AG09309 (cell line): ENCODE data around the gene SORBS2.
A peak's percentile ranks its signal among the peaks of the same experiment; 100 is the strongest.

Experiments used
- DNase-seq: peaks from one replicate; pipeline ENCODE4 v3.0.0-alpha.2; 2010; ENCODE audit warnings: low read depth
- H3K4me3 ChIP-seq: 2 replicates; pipeline ENCODE4 v1.5.1; 2011; ENCODE audit warnings: mild to moderate bottlenecking, low read depth, low read length, moderate library complexity; ENCODE audit not compliant: control insufficient read depth
- TF ChIP-seq, protein P1 (sequence below): IDR thresholded peaks from 2 replicates; pipeline ENCODE4 v1.5.1; 2011; ENCODE audit warnings: mild to moderate bottlenecking, low read depth, low read length, inconsistent platforms; ENCODE audit not compliant: insufficient read depth, control insufficient read depth; ENCODE audit errors: missing control alignments

The SORBS2 gene

DNA sequence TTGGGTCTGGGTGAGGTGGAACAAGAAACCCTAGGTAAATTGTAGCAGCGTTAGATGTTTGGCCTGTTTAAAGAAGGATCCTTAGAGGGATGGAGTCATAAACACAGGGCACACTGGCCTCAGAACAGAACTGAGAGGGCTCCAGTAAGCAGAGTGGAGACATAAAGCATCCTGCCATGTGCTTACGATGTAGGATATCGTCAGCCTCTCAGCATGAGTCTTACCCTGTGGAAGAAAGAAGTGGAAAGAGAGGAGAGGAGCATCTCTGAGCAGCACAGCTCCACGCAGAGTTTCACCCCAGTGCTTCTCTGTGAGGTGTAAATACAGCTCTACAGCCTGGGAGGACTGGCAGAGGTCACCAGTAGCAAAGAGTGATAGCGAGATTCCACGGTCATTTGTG, 27.8 kb upstream of the SORBS2 start:
- no peak overlapping the region for H3K4me3 ChIP-seq
- TF ChIP-seq, protein P1, sequence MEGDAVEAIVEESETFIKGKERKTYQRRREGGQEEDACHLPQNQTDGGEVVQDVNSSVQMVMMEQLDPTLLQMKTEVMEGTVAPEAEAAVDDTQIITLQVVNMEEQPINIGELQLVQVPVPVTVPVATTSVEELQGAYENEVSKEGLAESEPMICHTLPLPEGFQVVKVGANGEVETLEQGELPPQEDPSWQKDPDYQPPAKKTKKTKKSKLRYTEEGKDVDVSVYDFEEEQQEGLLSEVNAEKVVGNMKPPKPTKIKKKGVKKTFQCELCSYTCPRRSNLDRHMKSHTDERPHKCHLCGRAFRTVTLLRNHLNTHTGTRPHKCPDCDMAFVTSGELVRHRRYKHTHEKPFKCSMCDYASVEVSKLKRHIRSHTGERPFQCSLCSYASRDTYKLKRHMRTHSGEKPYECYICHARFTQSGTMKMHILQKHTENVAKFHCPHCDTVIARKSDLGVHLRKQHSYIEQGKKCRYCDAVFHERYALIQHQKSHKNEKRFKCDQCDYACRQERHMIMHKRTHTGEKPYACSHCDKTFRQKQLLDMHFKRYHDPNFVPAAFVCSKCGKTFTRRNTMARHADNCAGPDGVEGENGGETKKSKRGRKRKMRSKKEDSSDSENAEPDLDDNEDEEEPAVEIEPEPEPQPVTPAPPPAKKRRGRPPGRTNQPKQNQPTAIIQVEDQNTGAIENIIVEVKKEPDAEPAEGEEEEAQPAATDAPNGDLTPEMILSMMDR = no peak
- DNase-seq = no peak

DNA sequence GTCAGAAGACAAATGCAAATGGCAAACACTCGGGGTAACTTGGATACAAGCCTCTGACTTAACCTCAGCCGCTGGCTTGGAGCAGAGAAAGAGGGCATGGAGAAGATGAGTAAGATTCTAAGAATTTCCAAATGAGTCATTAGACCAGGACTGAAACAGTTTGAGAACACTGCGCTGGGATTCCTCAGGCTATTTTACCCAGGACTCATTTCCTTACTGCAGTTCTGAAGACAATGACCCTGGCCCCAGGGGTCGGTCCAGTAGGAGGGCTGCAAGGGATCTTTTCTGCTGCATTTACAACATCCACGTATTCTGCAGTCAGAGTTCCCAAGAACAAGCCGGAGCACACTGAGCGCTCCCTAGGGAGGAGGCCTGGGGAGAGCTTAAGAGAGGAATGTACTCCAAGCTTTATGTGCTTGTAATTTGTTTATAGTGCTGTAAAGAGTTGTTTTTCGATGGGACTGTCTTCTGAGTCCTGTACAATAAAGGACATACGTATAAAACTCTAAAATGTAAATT, 27.3 kb upstream of the SORBS2 start:
- H3K4me3 ChIP-seq = no peak overlapping the region
- DNase-seq = peak; percentile 81
- TF ChIP-seq, protein P1 = no peak

DNA sequence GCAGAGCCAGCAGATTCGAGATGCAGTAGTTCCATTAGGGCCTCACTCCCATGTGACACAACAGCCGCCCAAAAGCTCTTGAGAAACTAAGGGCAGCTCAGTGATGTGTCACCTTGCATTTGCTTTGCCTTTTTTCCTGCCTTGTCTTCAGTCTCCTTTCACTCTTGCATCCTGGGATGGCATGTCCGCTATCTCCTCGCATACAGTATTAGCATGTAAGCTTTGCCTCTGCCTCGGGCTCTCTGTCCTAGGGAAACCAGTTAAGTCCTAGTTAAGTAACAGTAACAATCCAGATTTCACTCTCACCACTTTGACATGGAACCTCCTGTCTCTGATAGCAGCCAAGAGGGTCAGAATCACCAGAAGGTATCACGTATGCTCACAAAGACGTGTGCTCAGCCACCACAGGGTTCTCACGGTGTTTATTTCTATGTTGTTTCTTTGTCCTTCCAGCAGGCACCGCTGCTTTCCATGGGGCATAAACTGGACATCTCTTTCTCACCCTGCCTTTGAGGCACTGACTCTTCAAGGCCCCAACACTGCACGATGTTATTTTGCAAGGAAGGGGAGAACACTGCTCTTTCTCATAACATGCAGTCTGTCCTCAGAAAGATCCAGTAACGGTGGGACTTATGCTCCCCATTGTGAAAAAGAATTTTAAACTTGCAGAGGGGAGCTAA, 26.7 kb upstream of the SORBS2 start:
- no peak for DNase-seq
- TF ChIP-seq, protein P1 = no peak
- no peak overlapping the region for H3K4me3 ChIP-seq

DNA sequence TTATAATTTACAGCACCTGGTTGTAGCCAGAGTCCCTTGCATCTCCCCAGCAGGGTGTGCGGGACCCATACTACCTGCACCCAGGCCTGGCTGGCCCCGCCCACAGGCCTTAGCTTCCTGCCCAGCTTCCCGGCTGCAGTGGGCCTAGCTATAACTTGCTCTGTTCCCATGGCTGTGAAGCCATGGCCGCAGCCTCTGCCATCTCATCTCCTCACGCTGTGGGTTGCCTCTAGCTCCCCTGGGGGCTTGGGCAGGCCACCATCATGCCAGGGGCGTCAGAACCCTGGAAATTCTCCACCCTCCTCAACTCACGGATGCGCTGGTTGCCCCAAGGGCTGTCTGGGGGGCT, 26.1 kb upstream of the SORBS2 start:
- no peak for DNase-seq
- TF ChIP-seq, protein P1 = no peak
- H3K4me3 ChIP-seq = no peak overlapping the region

DNA sequence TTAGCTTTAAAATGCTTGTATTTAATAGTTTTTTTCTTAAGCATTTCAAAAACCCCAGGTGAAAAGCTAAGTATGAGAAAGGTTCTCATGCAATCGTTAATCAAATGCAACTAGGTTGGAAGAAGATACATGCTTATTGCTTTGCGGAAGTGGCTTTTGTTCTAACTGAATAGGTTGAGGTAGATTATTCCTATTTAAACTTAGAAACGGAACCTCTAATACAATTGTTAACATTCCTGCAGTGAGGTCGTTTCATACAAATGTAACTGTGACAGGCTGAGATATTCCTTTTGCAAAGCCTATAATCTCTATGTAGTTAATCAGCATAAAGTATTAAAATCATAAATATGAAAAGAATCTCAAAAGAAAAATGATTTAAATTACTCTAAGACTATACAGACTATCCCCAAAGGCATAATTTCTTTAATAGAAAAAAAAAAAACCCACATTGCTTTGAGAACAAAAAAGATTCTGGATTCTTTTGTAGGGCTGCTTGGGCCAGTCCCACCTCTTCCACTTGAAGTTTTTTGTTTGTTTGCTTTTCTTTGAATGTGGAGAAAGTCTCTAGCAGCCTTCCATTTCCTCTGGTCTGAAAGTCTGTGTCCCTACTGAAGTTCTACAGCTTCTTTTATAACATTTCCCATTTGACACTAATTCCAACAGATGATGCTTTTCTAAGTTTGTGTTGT, 25.6 kb upstream of the SORBS2 start:
- TF ChIP-seq, protein P1 = no peak
- no peak for DNase-seq
- H3K4me3 ChIP-seq = no peak overlapping the region

DNA sequence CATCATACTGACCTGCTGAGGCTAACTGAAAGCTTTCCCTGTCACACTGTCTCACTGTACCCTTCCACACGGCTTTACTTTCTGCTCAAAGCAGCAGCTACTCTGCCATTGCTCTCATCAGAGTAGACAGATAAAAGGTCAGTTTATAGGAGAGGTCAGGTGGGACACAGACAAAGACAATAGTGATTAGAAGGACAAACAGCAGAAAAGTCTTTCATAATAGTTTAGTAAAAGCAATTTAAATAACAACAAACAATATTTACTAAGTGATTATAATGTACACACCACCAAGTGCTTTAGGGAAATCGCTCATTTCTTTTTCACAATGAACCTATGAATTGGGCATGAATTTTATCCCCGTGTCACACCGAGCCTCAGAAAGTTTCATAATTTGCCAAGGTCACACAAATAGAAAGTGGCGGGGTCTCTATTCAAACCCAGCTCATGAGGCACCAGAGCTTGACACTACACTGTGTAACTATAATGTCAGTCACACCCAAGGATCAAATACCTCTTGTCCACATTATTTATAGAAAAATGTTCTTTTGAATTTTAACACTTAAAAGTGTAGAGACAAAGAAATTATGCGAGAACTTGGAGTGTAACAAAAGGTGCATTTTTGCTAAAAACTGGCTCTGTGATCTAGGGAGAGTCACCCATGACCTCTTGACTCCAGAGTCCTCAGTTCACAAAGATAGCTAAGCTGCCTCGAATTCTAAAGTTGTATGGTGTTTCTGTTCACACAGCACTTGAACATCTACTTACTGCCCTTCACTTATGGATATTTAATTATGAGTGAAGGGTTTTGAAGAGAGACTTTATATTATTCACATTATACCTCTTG, 24.5 kb upstream of the SORBS2 start:
- H3K4me3 ChIP-seq = no peak overlapping the region
- no peak for DNase-seq

More for the DNA sequence above, 24.5 kb upstream of the SORBS2 start:
- TF ChIP-seq, protein P1 = no peak
